Immature natural killer cell (primary cell): ENCODE results near the gene CHN2. TPM values are rescaled to one million over a fixed set of nuclear protein-coding genes. Genes with fewer than 3 reads are reported as not detected.

Experiments used
- DNase-seq, 3 donors: peaks; one replicate each; pipeline ENCODE4 v3.0.0; 2022; ENCODE audit warnings: mixed read lengths in 1 of 3
- H3K27ac Mint-ChIP-seq, 6 donors: one replicate each; pipeline ENCODE4 v1.8.0; 2020; ENCODE audit warnings: mixed read lengths in 6 of 6, mild to moderate bottlenecking in 5 of 6, inconsistent platforms in 4 of 6, moderate library complexity in 3 of 6
- H3K27me3 Mint-ChIP-seq, 3 donors: one replicate each; pipeline ENCODE4 v1.8.0; 2020 to 2021; ENCODE audit warnings: low read depth in 3 of 3, mild to moderate bottlenecking in 3 of 3, mixed read lengths in 3 of 3, moderate library complexity in 3 of 3, inconsistent platforms in 1 of 3
- H3K36me3 Mint-ChIP-seq, 3 donors: one replicate each; pipeline ENCODE4 v1.8.0; 2020; ENCODE audit warnings: mixed read lengths in 3 of 3, inconsistent platforms in 2 of 3, mild to moderate bottlenecking in 2 of 3
- H3K4me1 Mint-ChIP-seq, 2 donors: one replicate each; pipeline ENCODE4 v1.8.0; 2020; ENCODE audit warnings: inconsistent platforms in 2 of 2, mild to moderate bottlenecking in 2 of 2, mixed read lengths in 2 of 2, moderate library complexity in 1 of 2
- H3K4me3 Mint-ChIP-seq, 5 donors: one replicate each; pipeline ENCODE4 v1.8.0; 2020; ENCODE audit warnings: mild to moderate bottlenecking in 5 of 5, mixed read lengths in 5 of 5, inconsistent platforms in 3 of 5, moderate library complexity in 3 of 5
- H3K9me3 Mint-ChIP-seq, 6 donors: one replicate each; pipeline ENCODE4 v1.8.0; 2020; ENCODE audit warnings: mild to moderate bottlenecking in 6 of 6, mixed read lengths in 6 of 6, inconsistent platforms in 4 of 6, moderate library complexity in 3 of 6
- polyA plus RNA-seq, 3 donors: library from polyadenylated mRNA; unstranded; fragments of 300-500 nt; fragmentation: Illumina TruSeq; gene quantifications; one replicate each; pipeline ENCODE4 v1.2.3, GENCODE V29; 2021

Gene CHN2
- polyA plus RNA-seq, 3 donors from 2014 or later, result 7.7 to 23.9 (median 14.6) TPM

GRCh38 chr7:29355388-29355787 is 160.8 kb downstream of the CHN2 start:
- DNase-seq, result no peak
- H3K27me3 Mint-ChIP-seq, result peaks cover 0 to 2% (median 0%) of the 10 kb centered on the region in 3 donors
- no peaks in the 10 kb centered on the region for H3K4me1 Mint-ChIP-seq
- peak overlapping the region in 1 of 6 donors; percentile 8 for H3K27ac Mint-ChIP-seq
- H3K9me3 Mint-ChIP-seq, result no peaks in the 10 kb centered on the region
- no peak overlapping the region for H3K4me3 Mint-ChIP-seq
- H3K36me3 Mint-ChIP-seq, result peaks cover 9 to 21% (median 16%) of the 10 kb centered on the region in 3 donors

- no peak overlapping the region for H3K27ac Mint-ChIP-seq
- no peak overlapping the region for H3K4me3 Mint-ChIP-seq
- no peaks in the 10 kb centered on the region for H3K9me3 Mint-ChIP-seq
Measured at GRCh38 chr7:29356631-29357030, 162.1 kb downstream of the CHN2 start.

GRCh38 chr7:29359482-29360093 is 165.0 kb downstream of the CHN2 start:
- DNase-seq, result no peak
- Mint-ChIP-seq H3K4me3 (no peak overlapping the region), H3K27ac (no peak overlapping the region), H3K9me3 (no peaks in the 10 kb centered on the region), H3K4me1 (no peaks in the 10 kb centered on the region), H3K36me3 (peaks cover 9 to 18% (median 13%) of the 10 kb centered on the region in 3 donors), H3K27me3 (no peaks in the 10 kb centered on the region)

More at GRCh38 chr7:29356631-29357030, 162.1 kb downstream of the CHN2 start:
- peaks cover 9 to 16% (median 15%) of the 10 kb centered on the region in 3 donors for H3K36me3 Mint-ChIP-seq
- no peak for DNase-seq
- H3K4me1 Mint-ChIP-seq, result no peaks in the 10 kb centered on the region
- peaks cover 0 to 2% (median 0%) of the 10 kb centered on the region in 3 donors for H3K27me3 Mint-ChIP-seq

GRCh38 chr7:29360633-29361625 is 166.4 kb downstream of the CHN2 start:
- Mint-ChIP-seq H3K4me1 (no peaks in the 10 kb centered on the region), H3K9me3 (no peaks in the 10 kb centered on the region), H3K27me3 (no peaks in the 10 kb centered on the region), H3K27ac (no peak overlapping the region), H3K36me3 (peaks cover 9 to 14% (median 13%) of the 10 kb centered on the region in 3 donors), H3K4me3 (no peak overlapping the region)
- no peak for DNase-seq

- Mint-ChIP-seq H3K36me3 (peaks cover 4 to 11% (median 5%) of the 10 kb centered on the region in 3 donors), H3K4me1 (no peaks in the 10 kb centered on the region), H3K27me3 (no peaks in the 10 kb centered on the region), H3K4me3 (no peak overlapping the region), H3K27ac (no peak overlapping the region), H3K9me3 (no peaks in the 10 kb centered on the region)
- no peak for DNase-seq
Measured at GRCh38 chr7:29362380-29362779, 167.8 kb downstream of the CHN2 start.

GRCh38 chr7:29363636-29364425 is 169.3 kb downstream of the CHN2 start:
- H3K27me3 Mint-ChIP-seq, result no peaks in the 10 kb centered on the region
- H3K4me3 Mint-ChIP-seq, result no peak overlapping the region
- no peak overlapping the region for H3K27ac Mint-ChIP-seq
- H3K36me3 Mint-ChIP-seq, result peaks cover 2 to 5% (median 3%) of the 10 kb centered on the region in 3 donors
- no peak for DNase-seq
- no peaks in the 10 kb centered on the region for H3K9me3 Mint-ChIP-seq
- no peaks in the 10 kb centered on the region for H3K4me1 Mint-ChIP-seq

- no peaks in the 10 kb centered on the region for H3K9me3 Mint-ChIP-seq
- H3K27me3 Mint-ChIP-seq, result no peaks in the 10 kb centered on the region
- H3K4me1 Mint-ChIP-seq, result no peaks in the 10 kb centered on the region
- H3K36me3 Mint-ChIP-seq, result peaks cover 0 to 5% (median 3%) of the 10 kb centered on the region in 3 donors
- DNase-seq, result no peak
- H3K4me3 Mint-ChIP-seq, result no peak overlapping the region
- no peak overlapping the region for H3K27ac Mint-ChIP-seq
Measured at GRCh38 chr7:29364661-29365060, 170.1 kb downstream of the CHN2 start.

- H3K9me3 Mint-ChIP-seq, result no peaks in the 10 kb centered on the region
- peaks cover 3 to 5% (median 5%) of the 10 kb centered on the region in 3 donors for H3K36me3 Mint-ChIP-seq
- no peak for DNase-seq
- H3K27me3 Mint-ChIP-seq, result no peaks in the 10 kb centered on the region
- H3K27ac Mint-ChIP-seq, result no peak overlapping the region
- H3K4me1 Mint-ChIP-seq, result no peaks in the 10 kb centered on the region
- H3K4me3 Mint-ChIP-seq, result no peak overlapping the region
Measured at GRCh38 chr7:29365423-29365822, 170.8 kb downstream of the CHN2 start.

GRCh38 chr7:29367784-29368183 is 173.2 kb downstream of the CHN2 start:
- H3K36me3 Mint-ChIP-seq, result peaks cover 5 to 17% (median 9%) of the 10 kb centered on the region in 3 donors
- no peak overlapping the region for H3K4me3 Mint-ChIP-seq
- H3K27ac Mint-ChIP-seq, result no peak overlapping the region
- no peak for DNase-seq
- no peaks in the 10 kb centered on the region for H3K9me3 Mint-ChIP-seq
- no peaks in the 10 kb centered on the region for H3K4me1 Mint-ChIP-seq
- H3K27me3 Mint-ChIP-seq, result no peaks in the 10 kb centered on the region

- peaks cover 7 to 21% (median 15%) of the 10 kb centered on the region in 3 donors for H3K36me3 Mint-ChIP-seq
- no peaks in the 10 kb centered on the region for H3K9me3 Mint-ChIP-seq
- DNase-seq, result no peak
- H3K4me1 Mint-ChIP-seq, result no peaks in the 10 kb centered on the region
- no peak overlapping the region for H3K27ac Mint-ChIP-seq
- H3K27me3 Mint-ChIP-seq, result no peaks in the 10 kb centered on the region
- H3K4me3 Mint-ChIP-seq, result no peak overlapping the region
Measured at GRCh38 chr7:29369909-29370488, 175.4 kb downstream of the CHN2 start.

- H3K4me1 Mint-ChIP-seq, result no peaks in the 10 kb centered on the region
- no peak overlapping the region for H3K4me3 Mint-ChIP-seq
- H3K36me3 Mint-ChIP-seq, result peaks cover 7 to 21% (median 15%) of the 10 kb centered on the region in 3 donors
- DNase-seq, result no peak
- H3K27me3 Mint-ChIP-seq, result no peaks in the 10 kb centered on the region
- H3K27ac Mint-ChIP-seq, result peak overlapping the region in 1 of 6 donors; percentile 35
- no peaks in the 10 kb centered on the region for H3K9me3 Mint-ChIP-seq
Measured at GRCh38 chr7:29370531-29371314, 176.1 kb downstream of the CHN2 start.

- no peak overlapping the region for H3K4me3 Mint-ChIP-seq
- no peak overlapping the region for H3K27ac Mint-ChIP-seq
- no peaks in the 10 kb centered on the region for H3K4me1 Mint-ChIP-seq
- H3K9me3 Mint-ChIP-seq, result no peaks in the 10 kb centered on the region
- H3K36me3 Mint-ChIP-seq, result peaks cover 7 to 21% (median 15%) of the 10 kb centered on the region in 3 donors
- no peak for DNase-seq
- H3K27me3 Mint-ChIP-seq, result peaks cover 0 to under 1% (median 0%) of the 10 kb centered on the region in 3 donors
Measured at GRCh38 chr7:29371472-29371871, 176.9 kb downstream of the CHN2 start.
